HG02798 (cell line): Measurements from ENCODE around the gene G2E3.
"Not testable (repeated sequence)": the region's sequence is repeated elsewhere in the genome, so short reads cannot be mapped to it uniquely, and the experiment has no call there.

Experiments used
- ATAC-seq: cut with Tn5 transposase; IDR thresholded peaks from one replicate; pipeline ENCODE4 v1.9.1; 2021; ENCODE audit warnings: mild to moderate bottlenecking; ENCODE audit not compliant: unreplicated experiment, poor library complexity

Gene G2E3, protein sequence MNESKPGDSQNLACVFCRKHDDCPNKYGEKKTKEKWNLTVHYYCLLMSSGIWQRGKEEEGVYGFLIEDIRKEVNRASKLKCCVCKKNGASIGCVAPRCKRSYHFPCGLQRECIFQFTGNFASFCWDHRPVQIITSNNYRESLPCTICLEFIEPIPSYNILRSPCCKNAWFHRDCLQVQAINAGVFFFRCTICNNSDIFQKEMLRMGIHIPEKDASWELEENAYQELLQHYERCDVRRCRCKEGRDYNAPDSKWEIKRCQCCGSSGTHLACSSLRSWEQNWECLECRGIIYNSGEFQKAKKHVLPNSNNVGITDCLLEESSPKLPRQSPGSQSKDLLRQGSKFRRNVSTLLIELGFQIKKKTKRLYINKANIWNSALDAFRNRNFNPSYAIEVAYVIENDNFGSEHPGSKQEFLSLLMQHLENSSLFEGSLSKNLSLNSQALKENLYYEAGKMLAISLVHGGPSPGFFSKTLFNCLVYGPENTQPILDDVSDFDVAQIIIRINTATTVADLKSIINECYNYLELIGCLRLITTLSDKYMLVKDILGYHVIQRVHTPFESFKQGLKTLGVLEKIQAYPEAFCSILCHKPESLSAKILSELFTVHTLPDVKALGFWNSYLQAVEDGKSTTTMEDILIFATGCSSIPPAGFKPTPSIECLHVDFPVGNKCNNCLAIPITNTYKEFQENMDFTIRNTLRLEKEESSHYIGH

DNA sequence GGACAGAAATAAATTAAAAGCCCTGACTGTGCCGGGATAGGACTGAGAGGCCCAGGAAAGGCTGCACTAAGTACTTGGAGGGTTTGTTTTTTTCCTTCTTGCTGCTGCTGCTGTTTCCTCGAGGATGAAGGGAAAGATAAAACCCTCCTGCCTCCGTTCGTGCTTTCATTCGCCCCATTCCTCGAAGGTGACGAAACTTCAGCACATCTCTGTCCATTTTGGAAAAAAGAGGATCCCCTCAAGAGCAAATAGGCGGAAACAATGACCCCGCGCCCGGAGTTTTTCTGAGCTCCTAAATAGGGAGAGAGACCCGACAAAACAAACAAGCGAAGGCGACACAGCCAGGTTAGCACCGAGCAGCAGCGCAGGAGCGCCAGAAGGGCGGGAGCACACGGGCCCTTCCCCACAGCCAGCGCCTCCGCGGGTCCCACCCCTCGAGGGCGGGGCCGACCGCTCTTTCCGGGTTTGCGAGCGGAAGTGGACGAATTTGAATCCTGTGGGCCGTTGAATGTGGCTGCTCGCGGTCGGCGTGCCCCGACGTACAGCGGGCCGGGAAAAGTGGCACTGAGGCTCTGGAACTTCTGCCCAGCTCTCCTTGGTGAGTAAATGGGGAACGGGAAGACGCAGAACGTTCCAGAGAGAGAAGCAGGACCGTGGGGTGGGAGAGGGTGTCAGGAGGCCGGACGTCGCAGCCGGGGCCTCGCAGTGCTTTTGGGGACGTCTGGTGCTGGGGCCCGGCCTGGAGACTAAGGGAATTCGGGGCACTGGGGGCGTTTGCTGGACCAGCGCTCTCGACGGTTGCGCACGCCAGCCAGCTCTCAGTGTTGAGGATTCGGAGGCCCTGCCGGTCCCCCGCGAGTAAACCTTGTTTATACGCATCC lies at the start of gene G2E3:
Gene G2E3 (plus strand): TSS at position 484 of the 881 bp plus-strand sequence. CDS start 21,922 bp downstream, outside the sequence.
- peak; percentile 100 for ATAC-seq

DNA sequence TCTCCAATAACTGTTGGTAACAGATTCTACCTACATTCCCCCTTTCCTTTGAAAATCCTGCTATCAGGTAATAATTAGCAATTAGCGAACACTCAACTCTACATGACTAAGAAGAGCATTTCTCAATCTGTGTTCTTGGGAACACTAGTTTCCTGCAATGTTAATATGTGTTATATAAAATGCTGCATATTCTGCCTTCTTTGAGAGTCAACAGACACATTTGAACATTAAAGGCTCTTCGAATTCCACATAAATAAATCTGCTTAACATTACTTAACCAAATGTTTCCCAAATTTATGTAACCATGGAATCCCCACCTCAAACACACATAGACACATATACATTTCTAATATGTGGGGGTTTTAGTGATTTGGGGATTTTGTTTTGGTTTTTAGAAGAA lies 41.2 kb upstream of the G2E3 start:
- no peak for ATAC-seq

DNA sequence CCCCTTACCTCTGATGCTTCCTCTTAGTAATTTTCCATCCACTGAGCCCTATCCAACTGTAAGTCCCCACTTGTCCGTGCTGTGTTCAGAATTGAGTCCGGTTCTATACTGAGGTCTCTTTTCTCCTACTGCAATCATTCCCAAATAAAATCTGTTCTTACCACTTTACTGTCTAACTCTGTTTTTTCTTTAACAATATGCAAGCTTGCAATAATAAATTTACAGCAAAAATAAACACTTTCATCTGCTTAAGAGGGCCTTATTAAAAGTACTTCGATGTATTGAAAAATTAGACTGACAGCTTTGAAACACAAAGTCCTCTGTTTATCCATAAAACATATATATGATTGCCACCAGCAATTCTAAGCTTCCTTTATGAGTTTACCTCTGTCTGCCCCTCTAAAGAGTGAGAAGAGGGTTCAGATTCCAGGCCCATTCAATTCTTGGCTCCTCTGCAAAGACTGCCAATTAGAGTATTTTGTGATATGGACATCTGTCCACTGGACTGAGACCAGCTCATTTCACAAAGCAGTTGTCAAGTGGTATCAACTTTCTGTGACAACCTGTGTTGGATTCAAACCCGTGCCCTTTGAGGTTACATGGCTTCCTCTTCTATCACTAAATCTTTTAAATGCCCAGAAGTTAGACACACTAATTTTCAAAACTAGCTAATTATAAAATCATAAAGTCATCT lies 39.9 kb upstream of the G2E3 start:
- ATAC-seq, result no peak

DNA sequence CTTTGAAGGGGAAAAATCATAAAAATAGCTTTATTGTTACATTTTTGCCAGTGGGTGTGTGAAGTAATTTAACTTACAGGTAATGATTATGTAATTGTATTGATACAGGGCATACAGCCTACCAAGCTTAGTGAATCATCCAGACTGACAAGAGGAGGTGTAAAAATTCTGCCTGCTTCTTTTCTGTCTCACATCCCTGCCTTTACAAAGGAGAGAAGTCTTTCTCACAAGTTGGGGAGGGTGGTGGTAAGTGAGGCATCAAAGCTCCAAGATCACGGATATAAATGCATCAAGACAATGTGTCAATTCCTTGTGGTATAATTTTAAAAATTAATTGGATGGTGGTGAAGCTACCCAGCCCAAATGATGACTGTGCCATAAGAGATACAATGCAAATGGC lies 39.0 kb upstream of the G2E3 start:
- no peak for ATAC-seq

DNA sequence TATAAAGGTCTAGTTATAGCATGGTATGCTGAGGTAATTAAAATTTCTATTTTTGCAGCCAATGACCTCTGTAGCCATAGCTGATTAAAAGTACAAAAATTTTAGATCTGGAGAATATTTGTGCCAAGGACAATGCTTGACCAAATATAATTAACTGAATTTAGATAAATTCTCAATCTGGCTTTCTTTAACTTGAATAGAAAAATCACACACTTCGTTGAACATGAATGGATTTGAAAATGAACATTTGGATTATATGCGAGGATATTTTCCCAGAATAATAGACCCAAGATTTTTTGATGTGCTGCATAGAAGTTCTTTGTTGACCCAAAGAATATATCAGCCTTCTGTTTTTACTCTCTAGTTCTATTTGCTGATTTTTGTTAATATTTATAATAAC lies 38.4 kb upstream of the G2E3 start:
- no peak for ATAC-seq

DNA sequence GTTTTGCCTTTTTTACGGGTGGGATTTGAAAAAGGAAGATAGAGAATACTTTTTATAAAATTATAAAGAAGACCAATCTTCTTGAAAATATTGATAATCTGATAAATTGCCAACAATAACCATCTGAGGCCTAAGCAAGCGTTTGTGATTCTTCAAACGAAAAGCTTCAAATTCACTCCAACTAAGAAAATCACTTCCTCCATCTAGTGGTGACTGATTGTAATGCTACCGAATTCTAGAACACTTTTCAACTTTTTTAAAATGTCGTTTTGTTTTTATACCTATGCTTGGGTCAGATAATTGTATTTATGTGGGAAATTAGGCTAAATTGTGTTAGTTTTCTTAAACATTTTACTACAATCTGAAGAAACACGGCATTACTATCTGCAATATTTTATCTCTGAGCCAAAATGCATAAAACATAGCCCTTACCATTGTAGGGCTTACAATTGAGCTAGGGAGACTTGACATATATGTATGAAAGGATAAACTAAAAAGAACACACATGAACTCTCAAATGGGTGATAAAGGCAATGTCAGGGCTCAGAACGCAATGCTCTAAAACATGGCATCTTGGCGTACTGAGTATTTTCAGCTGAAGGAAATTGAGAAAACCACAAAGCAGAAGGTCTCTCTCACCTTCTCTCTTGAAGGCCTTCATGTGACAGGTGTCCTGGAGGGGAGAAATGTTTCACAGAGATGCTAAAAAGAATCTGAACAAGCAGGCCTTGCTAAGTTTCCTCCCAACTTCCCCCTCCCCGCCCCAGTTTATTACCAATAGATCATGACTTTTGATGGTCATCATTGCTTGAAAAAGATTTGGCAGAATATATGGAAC lies 36.8 kb upstream of the G2E3 start:
- peak; percentile 84 for ATAC-seq

DNA sequence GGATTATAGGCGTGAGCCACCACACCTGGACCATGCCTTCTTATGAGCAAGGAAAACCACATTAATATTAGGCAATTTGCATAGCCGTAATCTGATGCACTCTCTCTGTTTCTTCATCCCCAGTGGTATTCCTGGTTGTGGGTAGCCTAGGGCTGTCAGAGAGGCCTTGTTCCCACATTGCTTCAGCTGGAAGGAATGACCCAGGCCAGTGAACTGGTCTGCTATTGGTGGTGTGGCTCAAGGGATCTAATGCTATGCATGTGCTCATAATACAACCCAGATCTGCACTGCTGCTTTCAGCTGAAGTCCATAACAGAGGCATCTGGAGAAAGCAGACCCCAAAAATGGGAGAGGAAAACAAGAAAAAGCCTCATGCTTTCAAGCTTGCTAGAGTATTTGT lies 33.1 kb upstream of the G2E3 start:
- no peak for ATAC-seq

DNA sequence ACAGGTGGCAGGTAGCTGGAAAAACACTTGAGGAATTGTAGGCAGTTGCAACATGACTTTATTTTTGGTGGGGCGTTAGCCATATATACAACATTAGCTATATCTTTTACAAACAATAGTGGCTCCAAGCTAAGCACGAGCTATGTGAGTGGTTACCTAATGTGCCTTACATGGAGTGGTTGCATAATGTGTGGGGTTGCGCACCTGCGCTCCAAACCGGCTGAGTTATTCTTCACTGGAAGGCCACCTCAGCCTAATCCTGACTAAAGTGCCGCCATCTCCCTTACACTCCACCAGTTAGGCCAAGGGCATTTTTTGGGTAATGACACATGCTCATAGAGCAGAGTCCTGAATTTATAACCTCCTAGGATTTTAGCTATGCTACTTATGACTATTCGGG lies 31.8 kb upstream of the G2E3 start:
- no peak for ATAC-seq

DNA sequence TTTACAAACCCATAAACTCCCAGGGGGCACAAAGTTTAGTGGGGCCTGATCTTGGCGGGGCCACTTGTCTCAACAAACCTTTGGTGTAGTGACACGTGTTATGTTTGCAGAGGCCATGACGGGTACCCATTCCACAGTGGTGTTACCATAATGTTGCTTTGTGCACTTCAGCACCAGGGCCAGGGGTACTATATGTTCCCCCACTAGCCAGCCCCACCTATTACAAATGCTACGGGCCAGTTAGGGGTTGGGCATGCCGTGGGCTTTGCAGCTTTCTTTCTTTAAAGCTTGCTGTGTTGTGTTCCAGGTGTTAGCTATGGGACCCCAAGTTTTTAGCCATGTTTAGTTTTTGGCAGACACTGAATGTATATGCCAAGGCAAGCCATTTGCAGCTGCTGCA lies 30.8 kb upstream of the G2E3 start:
- ATAC-seq, result no peak

DNA sequence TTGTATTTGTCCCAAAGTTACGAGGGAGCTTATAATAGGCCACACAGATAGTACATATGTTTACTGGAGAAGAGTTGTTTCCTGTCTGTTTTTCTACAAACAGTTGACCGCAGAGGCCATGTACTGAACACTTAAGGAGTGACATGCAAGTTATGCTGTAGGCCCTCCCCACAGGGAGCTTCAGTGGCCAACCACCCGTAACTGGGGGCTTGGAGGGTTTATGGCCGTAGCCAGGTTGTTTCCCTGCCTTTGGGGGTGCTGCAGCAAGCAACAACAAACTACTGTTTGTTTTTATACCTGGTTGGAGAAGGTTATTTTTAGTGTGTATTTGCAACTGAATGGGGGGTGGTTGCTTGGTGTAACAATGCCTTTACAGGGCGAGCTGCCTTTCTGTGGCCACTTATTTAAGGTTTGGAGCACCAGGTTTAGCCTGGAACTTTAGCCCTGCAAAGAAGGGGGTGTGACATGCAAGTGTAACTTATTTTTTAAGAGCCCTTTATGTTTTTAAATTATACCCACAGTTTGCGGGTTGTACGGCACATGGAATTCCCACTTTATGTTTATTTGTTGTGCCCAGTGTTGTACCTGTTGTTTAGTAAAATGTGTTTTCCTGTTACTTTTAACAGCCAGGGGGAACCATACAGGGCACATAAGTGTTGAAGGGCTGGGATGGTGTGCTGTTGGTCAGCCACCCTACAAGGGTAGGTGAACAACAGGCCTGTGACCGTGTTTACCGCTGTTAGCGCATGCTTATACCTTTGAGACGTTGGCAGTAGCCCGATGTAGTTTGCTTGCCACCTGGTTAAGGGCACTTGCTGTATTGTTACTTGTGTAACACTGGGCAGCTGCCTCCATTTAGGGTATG lies 29.9 kb upstream of the G2E3 start:
- no peak for ATAC-seq

DNA sequence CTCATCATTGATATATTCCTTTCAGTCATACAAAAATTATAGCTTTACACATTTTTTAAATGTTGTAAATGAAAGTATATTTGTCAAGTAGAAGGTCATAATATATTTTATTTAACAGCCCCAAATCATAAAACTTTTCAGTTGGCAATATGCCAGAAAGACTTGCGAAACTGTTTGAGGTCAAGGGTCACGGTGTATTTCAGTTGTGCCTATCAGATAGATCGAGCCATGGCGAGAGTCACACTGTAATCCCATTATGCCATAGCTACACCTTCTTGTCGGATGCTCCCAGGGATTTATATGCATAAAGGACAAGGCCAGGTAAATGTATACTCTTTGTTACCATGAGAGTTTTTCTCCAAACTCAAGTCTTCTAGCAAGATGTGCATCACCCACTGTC lies 26.7 kb upstream of the G2E3 start:
- no peak for ATAC-seq

DNA sequence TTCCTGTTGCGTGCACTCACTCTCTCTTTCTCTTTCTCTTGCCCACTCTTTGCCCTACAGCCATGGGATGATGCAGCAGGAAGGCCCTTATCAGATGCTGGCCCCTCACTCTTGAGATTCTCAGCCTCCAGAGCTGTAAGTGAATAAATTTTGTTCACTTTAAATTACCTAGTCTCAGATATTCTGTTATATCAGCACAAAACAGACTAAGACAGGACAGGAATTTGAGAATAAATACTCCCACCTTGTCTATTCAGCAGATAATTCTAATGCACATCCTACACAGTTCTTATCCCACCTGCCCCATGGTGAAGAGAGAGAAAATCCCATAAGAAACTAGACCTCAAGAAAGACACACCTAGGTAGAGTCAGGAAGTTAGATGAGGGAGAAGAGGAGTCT lies 25.8 kb upstream of the G2E3 start:
- no peak for ATAC-seq

DNA sequence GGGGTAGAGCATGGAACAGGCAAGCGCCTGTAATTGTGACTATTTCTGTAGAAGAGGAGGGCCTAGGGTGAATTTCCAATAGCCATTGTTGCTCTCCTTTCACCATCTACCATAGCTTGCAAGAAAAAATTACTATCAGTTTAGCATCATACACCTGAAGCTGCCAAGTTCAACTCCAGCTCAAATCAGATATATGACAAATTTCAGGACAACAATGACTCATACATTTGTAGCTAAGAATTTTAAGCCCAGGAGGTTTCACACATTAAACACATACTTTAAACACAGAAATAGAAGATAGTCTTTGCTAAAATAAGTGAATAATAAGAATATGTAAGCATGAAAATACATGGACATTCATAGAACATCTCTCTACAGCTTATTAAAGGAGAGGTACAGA lies 17.6 kb upstream of the G2E3 start:
- ATAC-seq, result no peak

DNA sequence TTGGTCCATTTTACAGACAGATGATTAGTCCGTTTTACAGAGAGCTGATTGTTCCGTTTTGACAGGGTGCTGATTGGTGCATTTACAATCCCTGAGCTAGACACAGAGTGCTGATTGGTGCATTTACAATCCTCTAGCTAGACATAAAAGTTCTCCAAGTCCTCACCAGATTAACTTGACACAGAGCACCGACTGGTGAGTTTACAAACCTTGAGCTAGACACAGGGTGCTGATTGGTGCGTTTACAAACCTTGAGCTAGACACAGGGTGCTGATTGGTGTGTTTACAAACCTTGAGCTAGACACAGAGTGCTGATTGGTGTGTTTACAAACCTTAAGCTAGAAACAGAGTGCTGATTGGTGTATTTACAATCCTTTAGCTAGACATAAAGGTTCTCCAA lies 12.2 kb upstream of the G2E3 start:
- not testable (repeated sequence) for ATAC-seq

DNA sequence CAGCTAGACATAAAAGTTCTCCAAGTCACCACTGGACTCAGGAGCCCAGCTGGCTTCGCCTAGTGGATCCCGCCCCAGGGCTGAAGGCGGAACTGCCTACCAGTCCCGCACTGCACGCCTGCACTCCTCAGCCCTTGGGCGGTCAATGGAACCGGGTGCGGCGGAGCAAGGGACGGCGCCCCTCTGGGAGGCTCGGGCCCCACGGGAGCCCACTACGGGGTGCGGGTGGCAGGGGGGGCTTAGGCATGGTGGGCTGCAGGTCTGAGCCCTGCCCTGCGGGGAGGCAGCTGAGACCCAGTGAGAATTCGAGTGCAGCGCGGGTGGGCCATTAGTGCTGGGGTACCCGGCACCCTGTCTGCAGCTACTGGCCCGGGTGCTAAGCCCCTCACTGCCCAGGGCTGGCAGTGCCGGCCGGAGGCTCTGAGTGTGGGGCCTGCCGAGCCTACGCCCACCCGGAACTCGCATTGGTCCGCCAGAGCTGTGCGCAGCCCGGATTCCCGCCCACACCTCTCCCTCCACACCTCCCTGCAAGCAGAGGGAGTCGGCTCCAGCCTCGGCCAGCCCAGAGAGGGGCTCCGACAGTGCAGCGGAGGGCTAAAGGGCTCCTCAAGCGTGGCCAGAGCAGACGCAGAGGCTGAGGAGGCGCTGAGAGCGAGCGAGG lies 11.4 kb upstream of the G2E3 start:
- no peak for ATAC-seq

DNA sequence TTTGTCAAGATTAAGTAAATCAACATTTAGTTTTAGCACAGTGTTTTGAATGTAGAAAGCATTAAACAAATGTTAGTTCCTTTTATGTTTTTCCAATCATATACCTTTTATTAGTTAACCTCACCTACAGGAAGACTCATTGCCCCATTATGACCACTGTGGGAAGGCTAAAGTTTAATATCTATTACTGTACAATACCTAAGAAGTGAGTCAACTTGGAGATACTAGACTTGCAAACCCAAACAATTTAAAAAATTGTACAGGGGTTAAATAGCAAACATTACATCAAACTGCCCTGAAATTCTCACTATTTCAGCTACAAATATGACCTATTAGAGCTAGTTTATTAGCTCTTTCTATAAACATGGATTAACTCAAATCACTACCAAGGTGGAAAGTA lies 8.6 kb upstream of the G2E3 start:
- ATAC-seq, result no peak

DNA sequence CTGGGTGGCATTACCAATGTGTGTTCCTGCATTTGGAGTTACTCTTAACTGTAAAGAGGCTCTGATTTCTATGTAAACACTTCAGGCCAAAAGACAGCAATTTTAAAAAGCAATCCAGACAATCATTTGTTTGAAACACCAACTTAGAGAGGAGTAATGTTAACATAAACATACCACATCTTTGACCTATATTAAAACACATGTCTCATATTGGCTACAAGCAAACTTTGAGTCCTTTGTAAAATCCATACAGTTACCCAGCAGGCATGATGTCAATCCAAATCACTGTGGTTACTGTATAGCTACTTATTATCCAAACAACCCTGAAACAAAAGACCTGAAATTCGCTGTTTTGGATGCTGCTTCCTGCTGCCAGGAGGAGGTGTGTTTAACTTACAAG lies 7.5 kb upstream of the G2E3 start:
- no peak for ATAC-seq
